Measurements from ENCODE around the gene FARS2.

DNA sequence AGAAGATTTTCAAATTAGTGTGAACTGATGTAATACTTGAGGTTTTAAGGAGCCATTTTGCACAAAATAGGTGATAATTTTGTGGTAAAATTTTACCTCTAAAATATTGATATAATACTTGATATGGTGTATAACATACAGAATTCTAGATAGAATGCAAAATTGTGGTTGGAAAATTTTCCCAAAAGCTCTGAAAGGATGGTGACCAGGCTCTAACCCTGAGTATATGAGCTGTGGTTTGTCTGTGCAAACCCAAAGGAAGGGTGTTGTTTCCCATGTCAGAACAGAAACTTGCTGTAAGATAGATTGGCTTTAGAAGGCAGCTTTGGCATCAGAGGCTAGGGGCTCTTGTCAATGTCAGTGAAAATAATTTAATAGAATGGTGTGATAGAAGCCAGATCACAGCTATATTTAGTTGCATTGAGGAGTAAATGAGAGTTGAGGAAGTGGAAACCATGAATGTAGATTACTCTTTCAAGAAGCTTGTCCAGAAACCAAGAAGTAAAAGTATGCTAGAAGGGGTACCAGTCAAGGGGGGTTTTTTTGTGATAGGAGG, 257.7 kb downstream of the FARS2 start:
- TF ChIP-seq, protein P1, sequence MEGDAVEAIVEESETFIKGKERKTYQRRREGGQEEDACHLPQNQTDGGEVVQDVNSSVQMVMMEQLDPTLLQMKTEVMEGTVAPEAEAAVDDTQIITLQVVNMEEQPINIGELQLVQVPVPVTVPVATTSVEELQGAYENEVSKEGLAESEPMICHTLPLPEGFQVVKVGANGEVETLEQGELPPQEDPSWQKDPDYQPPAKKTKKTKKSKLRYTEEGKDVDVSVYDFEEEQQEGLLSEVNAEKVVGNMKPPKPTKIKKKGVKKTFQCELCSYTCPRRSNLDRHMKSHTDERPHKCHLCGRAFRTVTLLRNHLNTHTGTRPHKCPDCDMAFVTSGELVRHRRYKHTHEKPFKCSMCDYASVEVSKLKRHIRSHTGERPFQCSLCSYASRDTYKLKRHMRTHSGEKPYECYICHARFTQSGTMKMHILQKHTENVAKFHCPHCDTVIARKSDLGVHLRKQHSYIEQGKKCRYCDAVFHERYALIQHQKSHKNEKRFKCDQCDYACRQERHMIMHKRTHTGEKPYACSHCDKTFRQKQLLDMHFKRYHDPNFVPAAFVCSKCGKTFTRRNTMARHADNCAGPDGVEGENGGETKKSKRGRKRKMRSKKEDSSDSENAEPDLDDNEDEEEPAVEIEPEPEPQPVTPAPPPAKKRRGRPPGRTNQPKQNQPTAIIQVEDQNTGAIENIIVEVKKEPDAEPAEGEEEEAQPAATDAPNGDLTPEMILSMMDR (conservative IDR thresholded peaks at IDR 0.05; ENCODE audit: low read length), result no peak
- TF ChIP-seq EZH2phosphoT487 (IDR thresholded peaks at IDR 0.05; ENCODE audit: borderline replicate concordance, low read depth, low read length), result no peak
